T-helper 1 cell treated with Interleukin-12 subunit alpha and Interleukin-12 subunit beta and Interleukin-4 antibody, amounts not matched to agents 30 ng/mL and 1 ng/mL, for 36 hours (primary cell): ENCODE data around the gene SORCS2. TPM values are rescaled to one million over a fixed set of nuclear protein-coding genes. Genes with fewer than 3 reads are reported as not detected.

Source experiments
- intact Hi-C: fragments of 100-400 bp; cut with micrococcal nuclease; formaldehyde crosslinking; loops from one replicate; pipeline ENCODE4 v1.15.1; 2024
- total RNA-seq: library from RNA; stranded (reverse); gene quantifications from 2 replicates; pipeline ENCODE4 v1.2.3, GENCODE V29; 2022

Gene SORCS2
- total RNA-seq, 1 donor from 2014 or later, result not detected

DNA sequence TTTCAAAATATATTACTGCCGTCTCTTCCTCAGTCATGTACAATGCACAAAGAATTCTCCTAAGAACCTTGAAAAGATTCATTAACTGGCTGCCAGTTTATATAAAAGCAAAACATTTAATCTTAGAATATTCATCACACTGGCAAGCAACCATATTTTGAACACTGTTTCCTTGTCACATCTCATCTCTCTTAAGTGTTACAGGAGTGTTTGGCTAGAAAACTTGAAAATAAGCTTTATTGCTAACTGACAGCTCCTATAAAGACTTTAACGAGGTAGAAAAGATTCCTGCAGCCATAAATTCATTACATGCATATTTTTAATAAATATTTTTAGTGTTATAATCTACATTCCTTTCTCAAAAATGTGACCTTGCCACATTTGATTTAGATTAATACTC lies 597.7 kb downstream of the SORCS2 start:
- intact Hi-C loops, result no loop called here

DNA sequence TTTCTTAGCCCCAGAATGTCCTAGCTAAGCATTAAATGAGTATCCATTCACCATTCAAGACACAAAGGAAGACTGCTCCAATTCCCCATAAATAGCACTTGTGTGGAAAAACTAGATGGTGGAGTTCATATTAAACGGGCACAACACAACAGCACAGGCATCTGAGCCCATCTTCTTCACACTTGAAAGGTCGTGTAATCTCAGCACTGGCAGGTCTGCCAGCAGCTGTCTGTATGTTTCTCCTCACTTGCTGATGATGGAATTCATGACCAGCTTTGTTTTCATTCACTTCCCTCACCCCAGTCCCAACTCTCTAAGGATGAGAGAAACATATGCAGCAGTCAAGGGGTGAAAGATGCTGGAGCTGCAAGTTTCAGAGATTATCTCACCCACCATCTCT lies 598.7 kb downstream of the SORCS2 start:
- intact Hi-C loops, result no loop called here

Other genes with a start within 250 kb of the SORCS2 start
- 29.7 and 34.2 TPM in 2 replicates for gene TADA2B, start 149.2 kb upstream of the SORCS2 start, total RNA-seq
- gene GRPEL1, start 124.5 kb upstream of the SORCS2 start, total RNA-seq, result 53.2 and 54.2 TPM in 2 replicates
- not detected in 2 replicates for gene PSAPL1, start 242.4 kb downstream of the SORCS2 start, total RNA-seq